ENCODE results near the gene IGF2.

The IGF2 gene

DNA sequence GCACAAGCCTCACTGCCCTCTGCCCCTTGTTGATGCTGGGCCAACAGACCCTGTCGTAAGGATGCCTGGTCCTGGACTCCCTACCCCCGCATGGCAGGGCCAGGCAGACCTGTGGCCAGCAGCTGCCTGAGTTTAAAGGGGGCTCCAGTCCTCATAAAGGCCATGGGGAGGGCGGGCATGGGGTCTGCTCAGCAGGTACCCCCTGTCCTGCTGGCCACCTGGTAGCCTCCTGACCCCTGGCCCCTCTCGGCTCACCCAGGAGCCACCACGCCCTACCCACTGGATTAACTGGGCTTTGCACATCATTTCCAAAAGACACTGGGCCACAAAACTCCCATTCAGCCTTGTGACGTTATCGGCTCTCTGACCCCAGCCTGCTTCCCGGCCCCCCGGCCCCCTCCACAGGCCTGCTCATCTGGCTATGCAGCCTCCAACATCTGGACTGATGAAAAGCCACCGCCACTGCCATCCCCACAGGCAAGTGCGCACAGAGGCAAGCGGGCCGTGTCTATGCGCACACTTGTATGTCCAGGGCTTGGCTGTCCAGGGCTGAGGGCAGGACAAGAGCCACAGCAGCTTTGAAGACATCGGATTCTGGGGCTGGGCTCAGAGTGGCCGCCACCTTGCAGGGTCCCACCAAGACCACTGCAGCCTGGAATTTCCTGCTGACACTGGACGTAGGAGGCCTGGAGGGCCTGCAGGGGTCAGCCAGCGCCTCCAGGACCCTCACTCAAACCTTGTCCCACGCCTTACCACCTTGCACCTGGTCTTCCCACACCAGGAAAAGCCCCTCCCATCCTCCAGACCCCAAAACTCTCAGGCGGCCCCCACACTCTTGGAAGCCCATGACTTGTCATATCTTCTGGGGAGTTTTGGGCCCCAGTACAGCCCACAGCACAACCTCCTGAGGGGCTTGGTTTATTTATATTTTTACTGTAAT lies 48.7 kb downstream of the IGF2 start:
- no peak for DNase-seq

DNA sequence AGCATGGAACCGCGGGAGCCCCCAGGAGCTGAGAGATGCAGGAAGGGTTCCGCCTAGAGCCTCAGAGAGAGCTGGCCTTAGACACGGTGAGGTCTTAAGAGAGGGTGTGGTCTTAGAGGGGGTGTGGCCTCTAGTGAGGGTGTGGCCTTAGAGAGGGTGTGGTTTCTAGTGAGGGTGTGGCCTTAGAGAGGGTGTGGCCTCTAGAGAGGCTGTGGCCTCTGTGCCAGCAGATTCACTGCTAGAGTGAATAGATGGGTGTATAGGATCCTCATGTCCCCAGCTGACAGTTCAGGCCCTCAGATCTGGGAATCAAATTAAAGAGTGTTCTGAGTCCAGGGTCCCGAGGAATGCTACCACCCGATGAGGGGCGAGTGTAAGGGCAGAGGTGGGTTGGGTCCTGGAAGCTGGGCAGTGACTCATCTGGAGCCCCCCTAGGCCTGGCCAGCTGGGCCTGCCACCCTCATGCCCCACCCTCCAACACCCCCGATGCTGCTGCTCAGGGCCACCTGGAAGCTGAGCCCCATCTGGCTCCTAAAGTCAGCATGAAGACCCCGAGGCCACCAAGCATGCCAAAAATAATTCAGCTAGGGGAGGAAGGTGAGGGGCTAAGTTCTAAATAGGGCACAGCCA lies 49.5 kb downstream of the IGF2 start:
- peak in 1 of 2 experiments; percentile 9 for DNase-seq

DNA sequence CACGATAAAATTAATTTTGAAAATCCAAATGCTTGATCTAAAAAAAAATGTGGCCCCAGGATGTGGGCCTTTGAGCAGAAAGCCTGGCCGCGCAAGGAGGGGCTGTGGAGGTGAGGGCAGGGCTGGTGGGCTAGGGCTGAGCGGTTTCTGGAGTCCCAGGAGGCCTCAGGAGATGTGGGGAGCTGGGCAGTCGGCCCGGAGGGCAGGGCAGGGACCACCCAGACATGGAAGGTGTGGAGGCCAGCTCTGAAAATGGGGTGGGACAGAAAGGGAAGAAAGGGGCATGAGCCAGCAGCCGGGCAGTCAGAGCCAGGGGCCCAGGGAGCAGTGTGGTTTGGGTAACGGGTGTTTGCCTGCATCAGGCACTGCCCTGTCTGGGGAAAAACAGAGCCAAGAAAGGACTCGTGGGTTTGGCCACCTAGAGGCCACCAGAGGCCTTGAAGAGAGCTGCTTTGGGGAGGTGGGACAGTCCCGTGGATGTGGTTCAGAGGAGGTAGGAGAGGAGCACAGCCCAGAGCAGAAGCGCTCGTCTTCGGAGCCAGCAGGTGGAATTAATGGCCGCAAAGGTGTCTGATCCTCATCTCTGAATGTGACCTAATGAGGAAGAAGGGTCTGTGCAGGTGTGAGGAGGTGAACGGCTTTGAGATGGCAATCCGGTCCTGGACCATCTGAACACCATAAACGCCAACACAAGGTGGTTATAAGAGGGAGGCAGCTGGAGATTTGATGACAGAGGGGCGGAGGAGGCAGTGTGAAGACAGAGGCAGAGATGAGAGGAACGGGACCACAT lies 50.2 kb downstream of the IGF2 start:
- DNase-seq, result no peak

DNA sequence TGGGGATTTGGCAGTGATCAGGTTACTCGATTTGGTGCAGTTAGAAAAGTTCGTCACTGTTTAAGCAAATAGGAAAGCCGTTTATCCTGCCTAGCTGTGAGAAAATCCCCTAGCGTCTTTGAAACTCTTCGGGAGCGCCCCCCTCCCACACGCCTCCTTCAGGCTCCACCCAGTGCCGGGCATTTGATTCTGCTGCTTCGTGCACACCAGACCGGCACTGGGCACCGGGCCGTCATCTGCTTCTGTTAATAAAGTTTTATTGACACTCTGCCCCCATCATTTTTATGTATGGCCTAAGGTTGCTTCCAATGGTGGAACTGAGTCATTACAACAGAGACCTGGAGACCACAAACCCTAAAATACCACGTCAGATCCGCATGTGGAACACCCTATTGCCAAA lies 50.9 kb downstream of the IGF2 start:
- DNase-seq, result no peak

DNA sequence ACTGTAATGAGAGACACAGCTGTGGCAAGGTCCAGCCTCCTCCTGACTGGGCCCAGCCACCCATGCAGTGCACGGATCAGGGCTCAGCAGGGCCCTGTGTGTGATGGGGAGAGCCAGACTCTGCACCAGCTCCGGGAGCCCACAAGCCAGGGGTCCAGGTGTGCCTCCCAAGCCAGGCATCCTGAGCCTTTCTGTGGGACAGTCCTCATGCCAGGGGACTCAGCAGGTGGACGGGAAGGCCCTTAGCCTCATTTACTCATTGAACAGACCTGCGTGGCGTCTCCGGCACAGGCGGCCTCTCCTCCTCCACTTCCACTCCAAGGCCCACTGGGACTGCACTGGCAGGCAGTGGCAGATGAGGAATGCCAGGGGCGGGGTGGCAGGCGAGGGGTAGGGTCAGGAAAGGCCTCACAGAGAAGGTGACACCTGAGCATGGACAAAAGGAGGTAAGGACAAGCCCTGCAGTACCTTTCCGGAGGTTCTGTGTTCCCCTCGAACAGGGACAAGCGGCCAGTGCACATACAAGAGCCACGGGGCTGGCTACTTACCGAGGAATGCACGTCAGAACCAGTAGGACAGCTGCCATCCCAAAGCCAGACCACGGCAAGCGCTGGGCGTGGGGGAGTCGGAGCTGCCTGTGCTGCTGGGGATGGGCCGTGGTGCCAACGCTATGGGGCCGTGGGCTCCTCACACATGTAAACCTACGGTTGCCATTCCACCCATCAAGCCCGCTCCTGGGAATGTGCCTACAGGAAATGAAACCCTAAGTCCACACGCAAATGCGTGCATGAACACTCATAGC lies 52.7 kb downstream of the IGF2 start:
- no peak for DNase-seq

DNA sequence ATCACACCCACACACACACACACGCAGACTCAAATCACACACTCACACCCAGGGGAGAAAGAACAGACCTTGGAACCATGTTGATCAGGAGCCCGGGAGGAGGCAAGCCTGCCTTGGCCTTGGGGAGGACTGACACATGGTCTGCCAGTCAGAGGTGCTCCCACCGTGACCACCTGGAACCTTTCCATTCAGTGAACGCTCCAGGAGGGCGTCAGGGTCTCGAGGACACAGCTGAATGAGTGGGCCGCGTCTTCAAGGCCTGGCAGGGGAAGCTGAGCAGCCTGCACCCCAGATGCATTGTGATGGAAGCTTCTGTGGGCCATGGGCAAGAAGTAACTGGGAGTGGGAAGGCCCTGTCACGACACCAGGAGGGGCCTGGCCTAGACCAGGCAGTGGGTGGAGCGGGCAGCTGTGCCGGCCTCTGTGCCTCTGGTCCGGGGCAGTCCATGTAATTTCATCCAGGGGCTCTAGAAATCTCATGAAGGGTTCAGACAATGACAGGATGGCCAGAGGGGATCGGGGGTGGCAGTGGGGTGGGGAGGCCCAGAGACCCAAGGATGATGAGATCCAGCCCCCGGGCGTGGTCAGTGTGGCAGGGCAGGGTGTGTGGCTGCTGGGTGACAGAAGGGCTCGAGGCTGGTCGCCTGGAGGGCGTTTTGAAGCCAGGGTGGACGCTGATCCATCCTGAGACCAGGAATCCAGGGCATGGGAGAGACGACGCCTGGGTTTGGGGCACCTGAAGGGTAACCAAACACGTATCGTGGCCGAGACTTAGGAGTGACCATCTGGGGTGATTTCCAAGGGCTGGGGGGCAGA lies 53.7 kb downstream of the IGF2 start:
- no peak for DNase-seq

DNA sequence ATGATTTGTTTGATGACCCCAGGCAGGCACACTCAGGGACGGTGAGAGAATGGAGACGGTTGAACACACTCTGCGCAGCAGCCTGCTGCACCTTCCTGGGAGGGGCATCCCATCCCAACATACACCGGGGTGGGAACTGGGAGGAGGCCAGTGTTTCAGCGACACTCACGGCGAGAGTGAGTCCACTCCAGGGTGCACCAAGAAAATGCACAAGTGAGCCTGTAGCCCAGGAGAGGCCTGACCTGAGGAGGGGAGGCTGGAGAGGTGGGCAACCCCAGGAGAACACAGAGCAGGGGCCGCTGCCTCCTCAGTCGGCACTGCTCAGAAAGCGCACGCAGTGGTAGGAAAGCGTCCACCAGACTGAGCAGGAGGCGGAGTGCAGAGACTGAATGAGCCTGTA lies 54.5 kb downstream of the IGF2 start:
- no peak for DNase-seq

Data from AML-193 (cell line).